K562 (cell line): ENCODE results near the gene CPSF4L. TPM values are rescaled to one million over a fixed set of nuclear protein-coding genes. Genes with fewer than 3 reads are reported as not detected.
A peak's percentile ranks its signal among the peaks of the same experiment; 100 is the strongest.

Experiments used
- ADNP ChIP-seq: fragments of 200-800 bp; sonication (Bioruptor generic); IDR thresholded peaks from 2 replicates; pipeline ENCODE4 v1.6.1; 2016; ENCODE audit warnings: missing genetic modification characterization, missing compliant biosample characterization
- ARID1B ChIP-seq: fragments of 450-650 bp; IDR thresholded peaks from 2 replicates; pipeline ENCODE4 v1.6.1; 2016; ENCODE audit warnings: antibody characterized with exemption, mild to moderate bottlenecking, inconsistent platforms
- CBFB ChIP-seq: sonication (generic); formaldehyde crosslinking; IDR thresholded peaks from 2 replicates; pipeline ENCODE4 v1.4.0; 2020; ENCODE audit warnings: mild to moderate bottlenecking, missing genetic modification reagents
- CEBPG ChIP-seq, 3 experiments: fragments of 200-800 bp in 1 of 3; sonication (Bioruptor generic) in 1 of 3; sonication (generic) in 1 of 3; formaldehyde crosslinking in 1 of 3; IDR thresholded peaks in 2 of 3; conservative IDR thresholded peaks in 1 of 3; 2 replicates each; pipeline versions ENCODE4 v1.6.1 to v1.8.0; 2016 to 2022; ENCODE audit warnings: missing compliant biosample characterization in 2 of 3, missing genetic modification characterization in 2 of 3, mild to moderate bottlenecking in 1 of 3, missing genetic modification reagents in 1 of 3
- CTCF ChIP-seq, 3 experiments: IDR thresholded peaks in 2 of 3; conservative IDR thresholded peaks in 1 of 3; 2 replicates each; pipeline ENCODE4 v1.5.1; 2011 to 2012; ENCODE audit warnings: low read length in 3 of 3, mild to moderate bottlenecking in 3 of 3, control low read depth in 2 of 3, improper control_type of control experiment in 1 of 3, inconsistent platforms in 1 of 3, low read depth in 1 of 3, mixed read lengths in 1 of 3, moderate library complexity in 1 of 3; ENCODE audit not compliant: insufficient read depth in 2 of 3
- FOS ChIP-seq: IDR thresholded peaks from 3 replicates; pipeline ENCODE4 v1.6.1; 2011; ENCODE audit not compliant: insufficient read length; ENCODE audit errors: extremely low read depth
- FOXK2 ChIP-seq, 2 experiments: fragments of 450-650 bp; IDR thresholded peaks in 1 of 2; conservative IDR thresholded peaks in 1 of 2; 2 replicates each; pipeline ENCODE4 v1.6.1; 2016; ENCODE audit warnings: low read depth in 2 of 2, mild to moderate bottlenecking in 1 of 2
- HLTF ChIP-seq: fragments of 450-650 bp; IDR thresholded peaks from 2 replicates; pipeline ENCODE4 v1.6.1; 2016
- JUN ChIP-seq, 2 experiments: sonication (generic) in 1 of 2; formaldehyde crosslinking in 1 of 2; IDR thresholded peaks; 2 replicates each; pipeline versions ENCODE4 v1.6.1 to v1.8.0; 2012 to 2022; ENCODE audit warnings: borderline replicate concordance in 2 of 2, mild to moderate bottlenecking in 2 of 2, improper control_type of control experiment in 1 of 2, low read depth in 1 of 2, low read length in 1 of 2, missing genetic modification reagents in 1 of 2
- KAT7 ChIP-seq: sonication (generic); formaldehyde crosslinking; IDR thresholded peaks from 2 replicates; pipeline ENCODE4 v1.8.0; 2022; ENCODE audit warnings: missing genetic modification reagents, mild to moderate bottlenecking, borderline replicate concordance
- MCM3 ChIP-seq: fragments of 450-650 bp; IDR thresholded peaks from 2 replicates; pipeline ENCODE4 v1.6.1; 2016
- NFXL1 ChIP-seq: fragments of 450-650 bp; formaldehyde crosslinking; IDR thresholded peaks from 2 replicates; pipeline ENCODE4 v1.4.0; 2021; ENCODE audit warnings: mild to moderate bottlenecking
- RAD51 ChIP-seq: fragments of 450-650 bp; IDR thresholded peaks from 2 replicates; pipeline ENCODE4 v1.7.1; 2016; ENCODE audit warnings: low read depth, mild to moderate bottlenecking, borderline replicate concordance
- RBBP5 ChIP-seq: fragments of 200-600 bp; sonication (generic); IDR thresholded peaks from 2 replicates; pipeline ENCODE4 v1.6.1; 2012; ENCODE audit warnings: borderline replicate concordance, mild to moderate bottlenecking, low read length, control low read depth, inconsistent platforms; ENCODE audit not compliant: insufficient read depth, poor library complexity, severe bottlenecking
- RCOR1 ChIP-seq, 2 experiments: IDR thresholded peaks; 2 replicates each; pipeline ENCODE4 v1.6.1; 2012; ENCODE audit warnings: low read depth in 2 of 2, low read length in 2 of 2, borderline replicate concordance in 1 of 2, improper control_type of control experiment in 1 of 2
- SETDB1 ChIP-seq: IDR thresholded peaks from one replicate; pipeline ENCODE4 v1.6.1; 2012; ENCODE audit warnings: low read length, control low read depth, inconsistent platforms
- TAF7 ChIP-seq: fragments of 450-650 bp; IDR thresholded peaks from 2 replicates; pipeline ENCODE4 v1.6.1; 2016; ENCODE audit warnings: missing genetic modification characterization, missing compliant biosample characterization
- YY1 ChIP-seq, 3 experiments: IDR thresholded peaks; 2 replicates each; pipeline ENCODE4 v1.6.1; 2011; ENCODE audit warnings: low read length in 2 of 3, mild to moderate bottlenecking in 2 of 3, moderate library complexity in 2 of 3, borderline replicate concordance in 1 of 3, control low read depth in 1 of 3, low read depth in 1 of 3; ENCODE audit not compliant: insufficient read depth in 3 of 3, insufficient replicate concordance in 2 of 3, control insufficient read depth in 1 of 3, insufficient read length in 1 of 3; ENCODE audit errors: extremely low read depth in 1 of 3
- ZBTB17 ChIP-seq: fragments of 450-650 bp; formaldehyde crosslinking; IDR thresholded peaks from 2 replicates; pipeline ENCODE4 v1.4.0; 2020; ENCODE audit warnings: mild to moderate bottlenecking
- ZC3H8 ChIP-seq: fragments of 450-650 bp; IDR thresholded peaks from 2 replicates; pipeline ENCODE4 v1.6.1; 2017
- ZFX ChIP-seq: sonication (generic); formaldehyde crosslinking; IDR thresholded peaks from 2 replicates; pipeline ENCODE4 v1.8.0; 2022; ENCODE audit warnings: mild to moderate bottlenecking, missing genetic modification reagents, moderate library complexity
- ZNF175 ChIP-seq: fragments of 200-800 bp; sonication (Bioruptor generic); IDR thresholded peaks from 2 replicates; pipeline ENCODE4 v1.6.1; 2016; ENCODE audit warnings: low read depth, mild to moderate bottlenecking, missing genetic modification characterization, missing compliant biosample characterization
- ZNF561 ChIP-seq: fragments of 450-650 bp; formaldehyde crosslinking; conservative IDR thresholded peaks from 2 replicates; pipeline ENCODE4 v1.4.0; 2020; ENCODE audit warnings: mild to moderate bottlenecking, moderate library complexity
- polyA plus RNA-seq, 8 experiments: library from polyadenylated mRNA; depleted of rRNA in 4 of 8; stranded (reverse) in 5 of 8; unstranded in 3 of 8; fragments of >200 nt; fragmentation: Nextera tagmentation in 2 of 8; fragmentation: Illumina TruSeq in 1 of 8; extraction: Ambion mirVana in 2 of 8; extraction: Trizol in 1 of 8; gene quantifications; 2 replicates each; pipeline versions ENCODE4 v1.2.1 to v1.2.3, GENCODE V29; 2011 to 2014; ENCODE audit warnings: inconsistent platforms in 1 of 8, missing spikeins in 1 of 8
- total RNA-seq, 7 experiments: library from RNA; depleted of rRNA in 6 of 7; stranded (reverse); fragments of >200 nt in 6 of 7; fragmentation: Illumina TruSeq in 2 of 7; extraction: Trizol in 2 of 7; gene quantifications; 2 replicates each; pipeline versions ENCODE4 v1.2.1 to v1.2.3, GENCODE V29; 2011 to 2021; ENCODE audit warnings: low replicate concordance in 1 of 7
- TF ChIP-seq, protein P1 (sequence below): sonication (generic); formaldehyde crosslinking; IDR thresholded peaks from 2 replicates; pipeline ENCODE4 v1.9.0; 2022; ENCODE audit warnings: mild to moderate bottlenecking, missing genetic modification reagents

The CPSF4L gene
- total and polyA plus RNA-seq, 9 of the 15 experiments (the other 6 are each of a cell fraction or from before 2014, with no cell fraction given), result not detected

- TF ChIP-seq RBBP5, result peak; percentile 66
- TF ChIP-seq MCM3, result no peak
- TF ChIP-seq, protein P1, sequence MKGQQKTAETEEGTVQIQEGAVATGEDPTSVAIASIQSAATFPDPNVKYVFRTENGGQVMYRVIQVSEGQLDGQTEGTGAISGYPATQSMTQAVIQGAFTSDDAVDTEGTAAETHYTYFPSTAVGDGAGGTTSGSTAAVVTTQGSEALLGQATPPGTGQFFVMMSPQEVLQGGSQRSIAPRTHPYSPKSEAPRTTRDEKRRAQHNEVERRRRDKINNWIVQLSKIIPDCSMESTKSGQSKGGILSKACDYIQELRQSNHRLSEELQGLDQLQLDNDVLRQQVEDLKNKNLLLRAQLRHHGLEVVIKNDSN (CRISPR knock-in tag), result 0 out of 2 replicates have a peak, but pooled peaks have one; percentile 12
- TF ChIP-seq ZFX (CRISPR knock-in tag), result no peak
- no peak for TF ChIP-seq RAD51
- TF ChIP-seq HLTF, result no peak
- peak; percentile 96 for TF ChIP-seq CEBPG (CRISPR knock-in tag; IDR thresholded peaks at IDR 0.05)
- peak; percentile 95 to 99 for TF ChIP-seq CEBPG (tag; conservative IDR thresholded peaks at IDR 0.05 in 1 of 2, IDR thresholded peaks at IDR 0.05 in 1 of 2)
- TF ChIP-seq CTCF (IDR thresholded peaks at IDR 0.05 in 2 of 3, conservative IDR thresholded peaks at IDR 0.05 in 1 of 3; ENCODE audit: insufficient read depth in 2 of 3, low read depth in 1 of 3, low read length in 3 of 3), result no peak
- peak; percentile 38 to 92; a peak in 2 of 4 replicates for TF ChIP-seq RCOR1 (IDR thresholded peaks at IDR 0.05; ENCODE audit: borderline replicate concordance in 1 of 2, low read depth in 2 of 2, low read length in 2 of 2)
- peak in 1 of 3 experiments; percentile 5 for TF ChIP-seq YY1 (IDR thresholded peaks at IDR 0.05; ENCODE audit: borderline replicate concordance in 1 of 3, control insufficient read depth in 1 of 3, extremely low read depth in 1 of 3, insufficient read depth in 3 of 3, insufficient read length in 1 of 3, insufficient replicate concordance in 2 of 3, low read depth in 1 of 3, low read length in 2 of 3)
- TF ChIP-seq FOS, result no peak
- TF ChIP-seq TAF7 (tag), result no peak
- no peak for TF ChIP-seq KAT7 (CRISPR knock-in tag)
- TF ChIP-seq JUN (IDR thresholded peaks at IDR 0.05; ENCODE audit: borderline replicate concordance, low read depth, low read length), result peak; percentile 50; the same call in 1 of the 2 replicates
- no peak for TF ChIP-seq JUN (CRISPR knock-in tag; IDR thresholded peaks at IDR 0.05; ENCODE audit: borderline replicate concordance)
- peak; percentile 27; the same call in 1 of the 2 replicates for TF ChIP-seq CBFB (CRISPR knock-in tag)
- TF ChIP-seq ADNP (tag), result no peak
- 0 out of 2 replicates have a peak, but pooled peaks have one; percentile 20 for TF ChIP-seq ZBTB17 (CRISPR knock-in tag)
- no peak for TF ChIP-seq ZC3H8
- peak; percentile 87 for TF ChIP-seq ARID1B
- no peak for TF ChIP-seq SETDB1
- TF ChIP-seq NFXL1 (CRISPR knock-in tag), result no peak
- no peak for TF ChIP-seq ZNF175 (CRISPR knock-in tag)
- TF ChIP-seq FOXK2 (conservative IDR thresholded peaks at IDR 0.05 in 1 of 2, IDR thresholded peaks at IDR 0.05 in 1 of 2; ENCODE audit: low read depth in 2 of 2), result peak in 1 of 2 experiments; percentile 25; a peak in 1 of 4 replicates
- TF ChIP-seq ZNF561 (CRISPR knock-in tag), result no peak
These were observed 46.5 kb upstream of the CPSF4L start (continued) for GRCh38 chr17:73308017-73308823.
